Putamen (tissue), 1 donor: ENCODE measurements around the gene CEP63.

Experiments
- DNase-seq: peaks from one replicate; pipeline ENCODE4 v3.0.0-alpha.2; 2016; ENCODE audit warnings: low spot score

CEP63 gene

GRCh38 chr3:134608771-134609435 lies 123.0 kb downstream of the CEP63 start:
- no peak for DNase-seq

- DNase-seq: no peak
These were observed 124.1 kb downstream of the CEP63 start for GRCh38 chr3:134609821-134610431.

GRCh38 chr3:134610432-134611385 lies 124.9 kb downstream of the CEP63 start:
- DNase-seq: no peak

- DNase-seq: no peak
These were observed 125.7 kb downstream of the CEP63 start for GRCh38 chr3:134611516-134611915.

GRCh38 chr3:134613006-134613520 lies 127.2 kb downstream of the CEP63 start:
- DNase-seq: no peak

- no peak for DNase-seq
These were observed 129.1 kb downstream of the CEP63 start for GRCh38 chr3:134614955-134615354.

GRCh38 chr3:134615743-134616142 lies 129.9 kb downstream of the CEP63 start:
- DNase-seq: no peak

GRCh38 chr3:134617608-134618477 lies 132.0 kb downstream of the CEP63 start:
- no peak for DNase-seq

GRCh38 chr3:134618478-134619300 lies 132.8 kb downstream of the CEP63 start:
- no peak for DNase-seq

- no peak for DNase-seq
These were observed 133.4 kb downstream of the CEP63 start for GRCh38 chr3:134619301-134619615.

- no peak for DNase-seq
These were observed 134.1 kb downstream of the CEP63 start for GRCh38 chr3:134619884-134620445.

- no peak for DNase-seq
These were observed 134.7 kb downstream of the CEP63 start for GRCh38 chr3:134620476-134621115.

GRCh38 chr3:134621854-134622253 lies 136.0 kb downstream of the CEP63 start:
- DNase-seq: no peak

- DNase-seq: no peak
These were observed 137.0 kb downstream of the CEP63 start for GRCh38 chr3:134622806-134623365.

GRCh38 chr3:134623615-134624245 lies 137.9 kb downstream of the CEP63 start:
- no peak for DNase-seq
